K562 (cell line): ENCODE results near the gene VIM.

Experiments used
- ADNP ChIP-seq: fragments of 200-800 bp; sonication (Bioruptor generic); IDR thresholded peaks from 2 replicates; pipeline ENCODE4 v1.6.1; 2016; ENCODE audit warnings: missing genetic modification characterization, missing compliant biosample characterization
- ARID1B ChIP-seq: fragments of 450-650 bp; IDR thresholded peaks from 2 replicates; pipeline ENCODE4 v1.6.1; 2016; ENCODE audit warnings: antibody characterized with exemption, mild to moderate bottlenecking, inconsistent platforms
- ARID2 ChIP-seq: fragments of 450-650 bp; IDR thresholded peaks from 2 replicates; pipeline ENCODE4 v1.6.1; 2017; ENCODE audit warnings: antibody characterized with exemption, mild to moderate bottlenecking
- CTCF ChIP-seq, 3 experiments: IDR thresholded peaks in 2 of 3; conservative IDR thresholded peaks in 1 of 3; 2 replicates each; pipeline ENCODE4 v1.5.1; 2011 to 2012; ENCODE audit warnings: low read length in 3 of 3, mild to moderate bottlenecking in 3 of 3, control low read depth in 2 of 3, improper control_type of control experiment in 1 of 3, inconsistent platforms in 1 of 3, low read depth in 1 of 3, mixed read lengths in 1 of 3, moderate library complexity in 1 of 3; ENCODE audit not compliant: insufficient read depth in 2 of 3
- JUNB ChIP-seq: fragments of 450-650 bp; formaldehyde crosslinking; conservative IDR thresholded peaks from 2 replicates; pipeline ENCODE4 v1.4.0; 2020; ENCODE audit warnings: mild to moderate bottlenecking
- POLR2AphosphoS5 ChIP-seq: IDR thresholded peaks from 2 replicates; pipeline ENCODE4 v1.6.1; 2011; ENCODE audit warnings: mild to moderate bottlenecking, low read depth, low read length, moderate library complexity; ENCODE audit not compliant: control insufficient read depth, insufficient read depth
- RCOR1 ChIP-seq, 2 experiments: IDR thresholded peaks; 2 replicates each; pipeline ENCODE4 v1.6.1; 2012; ENCODE audit warnings: low read depth in 2 of 2, low read length in 2 of 2, borderline replicate concordance in 1 of 2, improper control_type of control experiment in 1 of 2
- SLC30A9 ChIP-seq: fragments of 250-450 bp; sonication (Bioruptor Pico); IDR thresholded peaks from 2 replicates; pipeline ENCODE4 v1.8.0; 2022; ENCODE audit warnings: mild to moderate bottlenecking, moderate library complexity
- YY1 ChIP-seq, 3 experiments: IDR thresholded peaks; 2 replicates each; pipeline ENCODE4 v1.6.1; 2011; ENCODE audit warnings: low read length in 2 of 3, mild to moderate bottlenecking in 2 of 3, moderate library complexity in 2 of 3, borderline replicate concordance in 1 of 3, control low read depth in 1 of 3, low read depth in 1 of 3; ENCODE audit not compliant: insufficient read depth in 3 of 3, insufficient replicate concordance in 2 of 3, control insufficient read depth in 1 of 3, insufficient read length in 1 of 3; ENCODE audit errors: extremely low read depth in 1 of 3
- ZKSCAN1 ChIP-seq: fragments of 150-350 bp; IDR thresholded peaks from 2 replicates; pipeline ENCODE4 v1.6.1; 2016; ENCODE audit warnings: low read depth, low read length
- ZNF511 ChIP-seq: sonication (generic); formaldehyde crosslinking; IDR thresholded peaks from 2 replicates; pipeline ENCODE4 v1.8.0; 2022; ENCODE audit warnings: mild to moderate bottlenecking, missing genetic modification reagents

- no peak for TF ChIP-seq ZKSCAN1
- TF ChIP-seq CTCF (IDR thresholded peaks at IDR 0.05 in 2 of 3, conservative IDR thresholded peaks at IDR 0.05 in 1 of 3; ENCODE audit: insufficient read depth in 2 of 3, low read depth in 1 of 3, low read length in 3 of 3): no peak
- no peak for TF ChIP-seq ARID2
- TF ChIP-seq POLR2AphosphoS5: no peak
- TF ChIP-seq ARID1B: no peak
- TF ChIP-seq ZNF511: no peak
- TF ChIP-seq YY1 (IDR thresholded peaks at IDR 0.05; ENCODE audit: borderline replicate concordance in 1 of 3, control insufficient read depth in 1 of 3, extremely low read depth in 1 of 3, insufficient read depth in 3 of 3, insufficient read length in 1 of 3, insufficient replicate concordance in 2 of 3, low read depth in 1 of 3, low read length in 2 of 3): no peak
- no peak for TF ChIP-seq RCOR1 (IDR thresholded peaks at IDR 0.05; ENCODE audit: borderline replicate concordance in 1 of 2, low read depth in 2 of 2, low read length in 2 of 2)
- TF ChIP-seq SLC30A9 (CRISPR knock-in tag): no peak
- TF ChIP-seq ADNP (tag): no peak
- no peak for TF ChIP-seq JUNB (CRISPR knock-in tag)
Observed at GRCh38 chr10:17262502-17262901, 34.5 kb downstream of the VIM start.
